ENCODE results near the gene LMCD1. TPM values are rescaled to one million over a fixed set of nuclear protein-coding genes. Genes with fewer than 3 reads are reported as not detected.

LMCD1 gene
- total and polyA plus RNA-seq, 2 experiments from 2014 or later, result 21.8 to 35.3 TPM

- Histone ChIP-seq H3K36me3 (ENCODE audit: insufficient read depth) (no peaks in the 10 kb centered on the region; the same call in 1 of the 2 replicates), H3K79me2 (replicated peaks; ENCODE audit: insufficient read depth) (no peaks in the 10 kb centered on the region), H3K27me3 (ENCODE audit: insufficient read depth) (no peaks in the 10 kb centered on the region), H3K9me2 (ENCODE audit: insufficient read depth) (no peaks in the 10 kb centered on the region), H3K4me1 (ENCODE audit: insufficient read depth) (no peaks in the 10 kb centered on the region), H2AFZ (no peak overlapping the region), H3K27ac (ENCODE audit: low read depth) (no peak overlapping the region), H3K4me3 (no peak overlapping the region), H3K4me2 (no peak overlapping the region), H3F3A (replicated peaks; ENCODE audit: low read depth) (no peaks in the 10 kb centered on the region), H4K20me1 (replicated peaks; ENCODE audit: insufficient read depth) (no peaks in the 10 kb centered on the region)
- no peak for DNase-seq (ENCODE audit: low spot score)
- Mint-ChIP-seq H3K9me3 (no peaks in the 10 kb centered on the region), H3K4me1 (no peaks in the 10 kb centered on the region), H3K27me3 (ENCODE audit: insufficient read depth, low read depth, poor library complexity) (peaks cover 6% of the 10 kb centered on the region), H3K4me3 (no peak overlapping the region), H3K27ac (no peak overlapping the region), H3K36me3 (ENCODE audit: low read depth) (peaks cover 2% of the 10 kb centered on the region; the same call in 1 of the 3 replicates)
- ATAC-seq, result no peak
- TF ChIP-seq JUNB (IDR thresholded peaks at IDR 0.05; ENCODE audit: unreplicated experiment), result no peak
- TF ChIP-seq, protein P1, sequence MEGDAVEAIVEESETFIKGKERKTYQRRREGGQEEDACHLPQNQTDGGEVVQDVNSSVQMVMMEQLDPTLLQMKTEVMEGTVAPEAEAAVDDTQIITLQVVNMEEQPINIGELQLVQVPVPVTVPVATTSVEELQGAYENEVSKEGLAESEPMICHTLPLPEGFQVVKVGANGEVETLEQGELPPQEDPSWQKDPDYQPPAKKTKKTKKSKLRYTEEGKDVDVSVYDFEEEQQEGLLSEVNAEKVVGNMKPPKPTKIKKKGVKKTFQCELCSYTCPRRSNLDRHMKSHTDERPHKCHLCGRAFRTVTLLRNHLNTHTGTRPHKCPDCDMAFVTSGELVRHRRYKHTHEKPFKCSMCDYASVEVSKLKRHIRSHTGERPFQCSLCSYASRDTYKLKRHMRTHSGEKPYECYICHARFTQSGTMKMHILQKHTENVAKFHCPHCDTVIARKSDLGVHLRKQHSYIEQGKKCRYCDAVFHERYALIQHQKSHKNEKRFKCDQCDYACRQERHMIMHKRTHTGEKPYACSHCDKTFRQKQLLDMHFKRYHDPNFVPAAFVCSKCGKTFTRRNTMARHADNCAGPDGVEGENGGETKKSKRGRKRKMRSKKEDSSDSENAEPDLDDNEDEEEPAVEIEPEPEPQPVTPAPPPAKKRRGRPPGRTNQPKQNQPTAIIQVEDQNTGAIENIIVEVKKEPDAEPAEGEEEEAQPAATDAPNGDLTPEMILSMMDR (conservative IDR thresholded peaks at IDR 0.05; ENCODE audit: low read depth in 2 of 2), result no peak
- no peak for TF ChIP-seq CREB1 (CRISPR knock-in tag; IDR thresholded peaks at IDR 0.05; ENCODE audit: low read depth)
- TF ChIP-seq ZNF331 (CRISPR knock-in tag; IDR thresholded peaks at IDR 0.05; ENCODE audit: low read depth), result no peak
- no peak for TF ChIP-seq ETS1 (IDR thresholded peaks at IDR 0.05)
- TF ChIP-seq, protein P2, sequence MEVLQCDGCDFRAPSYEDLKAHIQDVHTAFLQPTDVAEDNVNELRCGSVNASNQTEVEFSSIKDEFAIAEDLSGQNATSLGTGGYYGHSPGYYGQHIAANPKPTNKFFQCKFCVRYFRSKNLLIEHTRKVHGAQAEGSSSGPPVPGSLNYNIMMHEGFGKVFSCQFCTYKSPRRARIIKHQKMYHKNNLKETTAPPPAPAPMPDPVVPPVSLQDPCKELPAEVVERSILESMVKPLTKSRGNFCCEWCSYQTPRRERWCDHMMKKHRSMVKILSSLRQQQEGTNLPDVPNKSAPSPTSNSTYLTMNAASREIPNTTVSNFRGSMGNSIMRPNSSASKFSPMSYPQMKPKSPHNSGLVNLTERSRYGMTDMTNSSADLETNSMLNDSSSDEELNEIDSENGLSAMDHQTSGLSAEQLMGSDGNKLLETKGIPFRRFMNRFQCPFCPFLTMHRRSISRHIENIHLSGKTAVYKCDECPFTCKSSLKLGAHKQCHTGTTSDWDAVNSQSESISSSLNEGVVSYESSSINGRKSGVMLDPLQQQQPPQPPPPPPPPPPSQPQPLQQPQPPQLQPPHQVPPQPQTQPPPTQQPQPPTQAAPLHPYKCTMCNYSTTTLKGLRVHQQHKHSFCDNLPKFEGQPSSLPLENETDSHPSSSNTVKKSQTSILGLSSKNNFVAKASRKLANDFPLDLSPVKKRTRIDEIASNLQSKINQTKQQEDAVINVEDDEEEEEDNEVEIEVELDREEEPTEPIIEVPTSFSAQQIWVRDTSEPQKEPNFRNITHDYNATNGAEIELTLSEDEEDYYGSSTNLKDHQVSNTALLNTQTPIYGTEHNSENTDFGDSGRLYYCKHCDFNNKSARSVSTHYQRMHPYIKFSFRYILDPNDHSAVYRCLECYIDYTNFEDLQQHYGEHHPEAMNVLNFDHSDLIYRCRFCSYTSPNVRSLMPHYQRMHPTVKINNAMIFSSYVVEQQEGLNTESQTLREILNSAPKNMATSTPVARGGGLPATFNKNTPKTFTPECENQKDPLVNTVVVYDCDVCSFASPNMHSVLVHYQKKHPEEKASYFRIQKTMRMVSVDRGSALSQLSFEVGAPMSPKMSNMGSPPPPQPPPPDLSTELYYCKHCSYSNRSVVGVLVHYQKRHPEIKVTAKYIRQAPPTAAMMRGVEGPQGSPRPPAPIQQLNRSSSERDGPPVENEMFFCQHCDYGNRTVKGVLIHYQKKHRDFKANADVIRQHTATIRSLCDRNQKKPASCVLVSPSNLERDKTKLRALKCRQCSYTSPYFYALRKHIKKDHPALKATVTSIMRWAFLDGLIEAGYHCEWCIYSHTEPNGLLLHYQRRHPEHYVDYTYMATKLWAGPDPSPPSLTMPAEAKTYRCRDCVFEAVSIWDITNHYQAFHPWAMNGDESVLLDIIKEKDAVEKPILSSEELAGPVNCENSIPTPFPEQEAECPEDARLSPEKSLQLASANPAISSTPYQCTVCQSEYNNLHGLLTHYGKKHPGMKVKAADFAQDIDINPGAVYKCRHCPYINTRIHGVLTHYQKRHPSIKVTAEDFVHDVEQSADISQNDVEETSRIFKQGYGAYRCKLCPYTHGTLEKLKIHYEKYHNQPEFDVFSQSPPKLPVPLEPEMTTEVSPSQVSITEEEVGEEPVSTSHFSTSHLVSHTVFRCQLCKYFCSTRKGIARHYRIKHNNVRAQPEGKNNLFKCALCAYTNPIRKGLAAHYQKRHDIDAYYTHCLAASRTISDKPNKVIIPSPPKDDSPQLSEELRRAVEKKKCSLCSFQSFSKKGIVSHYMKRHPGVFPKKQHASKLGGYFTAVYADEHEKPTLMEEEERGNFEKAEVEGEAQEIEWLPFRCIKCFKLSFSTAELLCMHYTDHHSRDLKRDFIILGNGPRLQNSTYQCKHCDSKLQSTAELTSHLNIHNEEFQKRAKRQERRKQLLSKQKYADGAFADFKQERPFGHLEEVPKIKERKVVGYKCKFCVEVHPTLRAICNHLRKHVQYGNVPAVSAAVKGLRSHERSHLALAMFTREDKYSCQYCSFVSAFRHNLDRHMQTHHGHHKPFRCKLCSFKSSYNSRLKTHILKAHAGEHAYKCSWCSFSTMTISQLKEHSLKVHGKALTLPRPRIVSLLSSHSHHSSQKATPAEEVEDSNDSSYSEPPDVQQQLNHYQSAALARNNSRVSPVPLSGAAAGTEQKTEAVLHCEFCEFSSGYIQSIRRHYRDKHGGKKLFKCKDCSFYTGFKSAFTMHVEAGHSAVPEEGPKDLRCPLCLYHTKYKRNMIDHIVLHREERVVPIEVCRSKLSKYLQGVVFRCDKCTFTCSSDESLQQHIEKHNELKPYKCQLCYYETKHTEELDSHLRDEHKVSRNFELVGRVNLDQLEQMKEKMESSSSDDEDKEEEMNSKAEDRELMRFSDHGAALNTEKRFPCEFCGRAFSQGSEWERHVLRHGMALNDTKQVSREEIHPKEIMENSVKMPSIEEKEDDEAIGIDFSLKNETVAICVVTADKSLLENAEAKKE (CRISPR knock-in tag; IDR thresholded peaks at IDR 0.05), result no peak
- TF ChIP-seq EZH2 (IDR thresholded peaks at IDR 0.05; ENCODE audit: low read depth, unreplicated experiment), result no peak
- no peak for TF ChIP-seq STAT1 (IDR thresholded peaks at IDR 0.05; ENCODE audit: unreplicated experiment)
- no peak for TF ChIP-seq NANOG (IDR thresholded peaks at IDR 0.05; ENCODE audit: borderline replicate concordance)
- TF ChIP-seq POLR2AphosphoS5 (IDR thresholded peaks at IDR 0.05; ENCODE audit: low read depth), result no peak
- no peak for TF ChIP-seq EZH2phosphoT487 (IDR thresholded peaks at IDR 0.05; ENCODE audit: unreplicated experiment)
- TF ChIP-seq, protein P3, sequence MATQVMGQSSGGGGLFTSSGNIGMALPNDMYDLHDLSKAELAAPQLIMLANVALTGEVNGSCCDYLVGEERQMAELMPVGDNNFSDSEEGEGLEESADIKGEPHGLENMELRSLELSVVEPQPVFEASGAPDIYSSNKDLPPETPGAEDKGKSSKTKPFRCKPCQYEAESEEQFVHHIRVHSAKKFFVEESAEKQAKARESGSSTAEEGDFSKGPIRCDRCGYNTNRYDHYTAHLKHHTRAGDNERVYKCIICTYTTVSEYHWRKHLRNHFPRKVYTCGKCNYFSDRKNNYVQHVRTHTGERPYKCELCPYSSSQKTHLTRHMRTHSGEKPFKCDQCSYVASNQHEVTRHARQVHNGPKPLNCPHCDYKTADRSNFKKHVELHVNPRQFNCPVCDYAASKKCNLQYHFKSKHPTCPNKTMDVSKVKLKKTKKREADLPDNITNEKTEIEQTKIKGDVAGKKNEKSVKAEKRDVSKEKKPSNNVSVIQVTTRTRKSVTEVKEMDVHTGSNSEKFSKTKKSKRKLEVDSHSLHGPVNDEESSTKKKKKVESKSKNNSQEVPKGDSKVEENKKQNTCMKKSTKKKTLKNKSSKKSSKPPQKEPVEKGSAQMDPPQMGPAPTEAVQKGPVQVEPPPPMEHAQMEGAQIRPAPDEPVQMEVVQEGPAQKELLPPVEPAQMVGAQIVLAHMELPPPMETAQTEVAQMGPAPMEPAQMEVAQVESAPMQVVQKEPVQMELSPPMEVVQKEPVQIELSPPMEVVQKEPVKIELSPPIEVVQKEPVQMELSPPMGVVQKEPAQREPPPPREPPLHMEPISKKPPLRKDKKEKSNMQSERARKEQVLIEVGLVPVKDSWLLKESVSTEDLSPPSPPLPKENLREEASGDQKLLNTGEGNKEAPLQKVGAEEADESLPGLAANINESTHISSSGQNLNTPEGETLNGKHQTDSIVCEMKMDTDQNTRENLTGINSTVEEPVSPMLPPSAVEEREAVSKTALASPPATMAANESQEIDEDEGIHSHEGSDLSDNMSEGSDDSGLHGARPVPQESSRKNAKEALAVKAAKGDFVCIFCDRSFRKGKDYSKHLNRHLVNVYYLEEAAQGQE (IDR thresholded peaks at IDR 0.05; ENCODE audit: unreplicated experiment), result no peak
- TF ChIP-seq ZNF114 (CRISPR knock-in tag; IDR thresholded peaks at IDR 0.05), result no peak
These were observed 69.6 kb downstream of the LMCD1 start for GRCh38 chr3:8571256-8571655.

Data from GM23338 (cell line).